Measurements from ENCODE around the gene ZNF701.
"Not testable (repeated sequence)": the region's sequence is repeated elsewhere in the genome, so short reads cannot be mapped to it uniquely, and the experiment has no call there.

The ZNF701 gene

DNA sequence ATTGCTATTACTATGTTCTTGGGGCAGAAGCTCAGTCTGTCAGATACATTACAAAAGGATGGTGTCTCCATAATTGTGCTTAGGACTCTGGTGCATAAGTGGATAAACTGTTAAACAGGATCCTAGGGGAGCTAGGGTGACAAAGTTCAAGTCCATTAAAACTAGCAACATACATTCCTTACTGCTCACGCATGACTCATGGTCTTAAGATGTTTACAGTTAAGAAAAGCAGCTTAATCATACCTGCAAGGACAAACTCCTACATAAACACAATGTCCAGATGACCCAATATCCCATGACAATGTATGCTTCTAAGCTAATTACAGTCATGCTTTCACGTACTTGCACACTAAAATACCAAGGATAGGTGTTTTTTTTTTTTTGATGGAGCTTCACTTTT, 3.5 kb upstream of the ZNF701 start:
- DNase-seq = no peak

DNA sequence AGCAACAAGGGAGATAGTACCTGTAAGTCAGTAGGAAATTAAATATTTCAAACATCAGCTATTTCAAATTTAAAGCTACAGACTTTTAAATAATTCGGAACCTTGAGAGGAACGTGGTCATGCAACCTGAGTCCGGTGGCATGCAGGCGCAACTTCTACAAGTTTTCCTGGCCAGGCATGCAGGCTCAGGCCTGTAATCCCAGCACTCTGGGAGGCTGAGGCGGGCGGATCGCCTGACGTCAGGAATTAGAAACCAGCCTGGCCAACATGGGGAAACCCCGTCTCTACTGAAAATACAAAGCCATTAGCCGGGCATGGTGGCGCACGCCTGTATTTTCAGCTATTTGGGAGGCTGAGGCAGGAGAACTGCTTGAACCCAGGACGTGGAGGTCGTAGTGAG, 2.2 kb upstream of the ZNF701 start:
- no peak for DNase-seq

DNA sequence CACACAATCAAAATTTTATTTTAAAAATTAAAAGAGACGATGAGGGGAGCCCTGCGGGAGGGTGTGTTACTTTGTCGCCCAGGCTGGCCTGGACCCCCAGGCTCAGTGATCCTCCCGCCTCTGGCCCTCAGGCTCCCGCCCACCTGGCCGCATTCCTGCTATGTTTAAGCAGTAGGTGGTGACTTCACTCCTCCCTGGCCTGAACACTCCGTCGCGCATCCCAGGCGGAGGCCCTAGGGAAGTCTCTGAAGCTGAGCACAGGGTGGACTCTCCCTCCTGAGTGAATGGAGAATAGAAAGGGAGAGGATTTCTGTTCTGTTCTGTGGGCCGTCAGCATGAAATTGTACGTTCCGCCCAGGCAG, 468 bp upstream of the ZNF701 start:
- DNase-seq = not testable (repeated sequence)

DNA sequence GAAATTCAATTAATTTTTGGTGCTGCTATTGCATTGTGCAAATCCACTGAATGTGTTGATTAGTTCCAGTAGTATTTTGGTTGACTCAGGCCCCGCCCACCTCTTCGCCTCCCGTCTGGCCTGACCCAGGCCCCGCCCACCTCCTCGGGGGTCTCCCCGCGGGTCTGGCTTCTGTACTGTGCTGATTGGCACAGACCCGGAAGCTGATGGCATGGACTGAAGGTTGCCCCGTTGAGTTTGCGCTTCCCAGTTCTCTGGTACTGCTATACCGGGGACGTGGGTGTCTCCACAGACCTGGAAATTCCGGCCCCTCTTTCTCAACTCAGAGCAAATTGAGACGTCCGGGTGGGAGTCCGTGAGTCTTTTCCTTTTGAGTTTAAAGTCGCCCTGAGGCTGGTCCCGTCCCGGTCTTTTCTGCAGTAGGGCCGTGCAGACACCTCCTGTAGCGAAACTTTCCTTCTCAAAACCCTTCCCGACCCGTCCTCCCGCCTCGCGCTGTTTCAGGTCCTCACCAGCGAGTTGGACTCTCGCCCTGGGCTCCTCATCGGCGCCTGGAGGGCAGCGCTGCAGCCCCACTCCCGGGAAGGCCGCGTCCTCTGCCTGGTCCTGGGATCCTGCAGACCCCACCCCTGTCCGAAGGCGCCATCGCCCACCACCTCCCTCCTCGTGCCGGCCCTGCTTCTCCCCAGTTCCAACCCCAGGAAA, 14.8 kb downstream of the ZNF701 start:
- no peak for DNase-seq

DNA sequence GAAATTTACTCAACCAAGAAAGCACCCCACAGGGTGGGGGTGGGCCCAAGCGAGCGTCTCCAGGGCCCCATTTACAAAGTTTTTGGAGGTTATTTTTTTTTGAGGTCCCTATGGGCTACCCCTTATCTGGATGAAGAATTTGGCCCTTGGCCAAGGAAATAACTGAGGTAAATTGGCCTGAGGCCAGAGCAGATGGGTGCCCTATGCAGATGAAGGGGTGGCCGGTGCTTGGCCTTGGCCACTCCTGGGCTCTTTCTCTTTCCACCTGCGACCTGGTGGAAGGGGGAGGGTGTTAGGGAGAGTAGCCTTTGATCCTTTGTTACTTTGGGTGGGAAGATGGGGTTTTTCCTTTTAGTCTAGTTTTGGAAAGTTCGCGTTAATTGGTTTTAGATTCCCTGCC, 15.5 kb downstream of the ZNF701 start:
- no peak for DNase-seq

DNA sequence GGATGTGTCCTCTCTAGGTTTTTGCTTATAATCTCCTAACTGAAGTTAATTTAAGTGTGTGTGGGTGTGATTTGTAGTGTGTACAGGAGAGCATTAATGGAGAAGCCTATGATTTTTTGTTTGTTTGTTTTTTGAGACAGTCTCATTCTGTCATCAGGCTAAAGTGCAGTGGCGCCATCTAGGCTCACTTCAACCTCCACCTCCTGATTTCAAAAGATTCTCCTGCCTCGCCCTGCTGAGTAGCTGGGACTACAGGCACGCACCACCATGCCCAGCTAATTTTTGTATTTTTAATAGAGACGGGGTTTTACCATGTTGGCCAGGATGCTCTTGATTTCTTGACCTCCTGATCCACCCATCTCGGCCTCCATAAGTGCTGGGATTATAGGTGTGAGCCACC, 20.6 kb downstream of the ZNF701 start:
- no peak for DNase-seq

DNA sequence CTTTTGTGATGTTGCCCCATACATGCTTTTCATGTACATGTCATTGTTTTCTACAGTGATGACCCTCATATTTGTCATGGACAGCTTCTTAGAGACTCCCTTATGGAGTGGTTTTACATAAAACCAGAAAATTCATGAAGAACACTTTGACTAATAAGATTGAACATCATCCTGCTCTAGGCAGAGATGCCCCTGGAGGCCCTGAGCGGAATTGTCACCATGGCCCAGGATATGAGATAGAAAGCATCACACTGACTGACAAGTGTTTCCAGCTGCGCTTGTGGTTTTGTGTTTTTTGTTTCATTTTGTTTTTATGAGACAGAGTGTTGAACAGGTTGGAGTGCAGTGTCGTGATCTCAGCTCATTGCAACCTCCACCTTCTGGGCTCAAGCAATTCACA, 22.2 kb downstream of the ZNF701 start:
- peak; percentile 12 for DNase-seq

DNA sequence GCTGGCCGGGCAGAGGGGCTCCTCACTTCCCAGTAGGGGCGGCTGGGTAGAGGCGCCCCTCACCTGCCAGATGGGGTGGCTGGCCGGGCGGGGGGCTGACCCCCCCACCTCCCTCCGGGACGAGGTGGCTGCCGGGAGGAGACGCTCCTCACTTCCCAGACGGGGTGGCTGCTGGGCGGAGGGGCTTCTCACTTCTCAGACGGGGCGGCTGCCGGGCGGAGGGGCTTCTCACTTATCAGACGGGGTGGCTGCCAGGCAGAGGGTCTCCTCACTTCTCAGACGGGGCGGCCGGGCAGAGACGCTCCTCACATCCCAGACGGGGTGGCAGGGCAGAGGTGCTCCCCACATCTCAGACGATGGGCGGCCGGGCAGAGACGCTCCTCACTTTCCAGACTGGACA, 23.4 kb downstream of the ZNF701 start:
- not testable (repeated sequence) for DNase-seq

DNA sequence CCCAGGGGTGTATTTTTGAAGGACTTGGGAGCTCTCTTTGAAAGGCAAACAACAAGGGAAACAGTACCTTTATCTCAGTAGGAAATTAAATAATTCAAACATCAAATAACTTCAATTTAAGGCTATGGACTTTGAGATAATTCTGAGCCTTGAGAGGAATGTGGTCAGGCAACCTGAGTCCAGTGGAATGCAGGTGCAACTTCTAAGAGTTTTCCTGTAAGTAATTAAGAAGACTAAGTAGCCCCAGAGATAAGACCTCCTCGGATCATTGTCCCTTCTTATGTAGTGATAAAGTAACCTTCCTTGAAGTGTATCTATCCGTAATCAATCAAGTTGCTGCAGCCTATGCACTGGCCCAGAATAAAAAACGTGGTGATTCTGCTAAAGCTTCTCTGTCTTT, 29.2 kb downstream of the ZNF701 start:
- no peak for DNase-seq

DNA sequence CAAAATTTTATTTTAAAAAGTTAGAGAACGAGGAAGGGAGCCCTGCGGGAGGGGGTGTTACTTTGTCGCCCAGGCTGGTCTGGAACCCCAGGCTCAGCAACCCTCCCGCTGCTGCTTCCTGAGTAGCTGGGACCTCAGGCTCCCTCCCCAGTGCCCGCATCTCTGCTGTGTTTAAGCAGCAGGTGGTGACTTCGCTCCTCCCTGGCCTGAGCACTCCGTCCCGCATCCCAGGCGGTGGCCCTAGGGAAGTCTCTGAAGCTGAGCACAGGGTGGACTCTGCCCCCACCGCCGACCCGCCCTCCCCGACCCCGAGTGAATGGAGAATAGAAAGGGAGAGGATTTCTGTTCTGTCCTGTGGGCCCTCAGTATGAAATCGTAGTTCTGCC, 30.5 kb downstream of the ZNF701 start:
- peak; percentile 24 for DNase-seq

DNA sequence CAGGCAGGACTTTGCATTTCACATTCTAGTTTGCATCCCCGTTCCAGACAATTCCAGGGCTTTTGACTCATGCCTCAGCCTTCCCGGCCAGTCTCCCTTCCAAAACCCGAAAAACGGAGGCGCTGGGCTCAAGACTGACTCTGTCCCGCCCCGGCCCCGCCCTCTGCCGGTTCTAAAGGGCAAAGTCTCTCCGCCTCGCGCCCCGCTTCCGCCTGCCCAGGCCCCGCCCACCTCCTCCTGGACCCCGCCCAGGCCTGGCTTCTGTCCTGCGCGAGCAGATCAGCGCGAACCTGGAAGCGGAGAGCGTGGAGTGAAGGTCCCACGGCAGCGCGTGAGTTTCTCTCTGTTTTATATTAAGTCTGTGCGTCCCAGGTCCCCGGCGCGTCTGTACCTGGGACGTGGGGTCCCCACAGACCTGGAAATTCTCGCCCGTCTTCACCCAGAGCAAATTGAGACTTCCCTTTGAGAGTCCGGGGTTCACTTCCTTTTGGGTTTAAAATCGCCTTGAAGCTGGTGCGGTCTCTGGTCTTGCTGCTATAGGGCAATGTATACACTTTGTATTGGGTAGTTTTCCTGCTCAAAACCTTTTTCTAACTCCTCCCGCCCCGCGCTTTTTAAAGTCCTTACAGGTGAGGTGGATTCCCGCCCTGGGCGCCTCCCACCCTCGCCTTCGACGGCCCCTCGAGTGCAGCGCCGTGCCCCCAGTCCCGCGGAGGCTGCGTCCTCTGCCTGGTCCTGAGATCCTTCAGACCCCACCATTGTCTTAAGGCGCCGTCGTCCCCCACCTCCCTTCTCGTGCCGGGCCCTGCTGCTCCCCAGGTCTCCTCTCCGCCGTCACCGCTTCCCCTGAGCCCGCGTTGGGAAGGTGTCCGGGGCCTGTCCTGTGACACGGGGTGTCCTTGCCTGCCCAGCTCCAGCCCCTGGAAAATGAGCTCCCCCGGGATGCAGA, 31.2 kb downstream of the ZNF701 start:
- peak; percentile 92 for DNase-seq

DNA sequence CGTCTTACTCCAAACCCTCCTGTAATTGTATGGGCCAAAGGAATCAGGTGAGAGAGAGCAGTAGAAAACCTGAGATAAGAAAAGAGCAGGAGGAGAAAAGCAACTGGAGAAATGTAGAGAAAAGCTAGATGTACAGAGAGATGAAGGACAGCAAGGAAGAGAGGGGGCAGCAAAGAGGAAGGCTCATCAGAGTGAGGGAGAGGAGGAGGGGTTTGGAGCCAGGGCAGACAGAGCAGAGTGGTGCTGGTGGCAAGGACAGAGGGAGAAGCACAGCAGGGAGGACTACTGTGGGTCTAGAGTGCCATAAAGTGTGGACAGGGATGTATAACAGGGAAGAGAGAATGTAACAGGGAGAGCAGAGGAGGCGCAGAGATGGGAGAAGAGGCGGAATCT, 31.9 kb downstream of the ZNF701 start:
- not testable (repeated sequence) for DNase-seq

DNA sequence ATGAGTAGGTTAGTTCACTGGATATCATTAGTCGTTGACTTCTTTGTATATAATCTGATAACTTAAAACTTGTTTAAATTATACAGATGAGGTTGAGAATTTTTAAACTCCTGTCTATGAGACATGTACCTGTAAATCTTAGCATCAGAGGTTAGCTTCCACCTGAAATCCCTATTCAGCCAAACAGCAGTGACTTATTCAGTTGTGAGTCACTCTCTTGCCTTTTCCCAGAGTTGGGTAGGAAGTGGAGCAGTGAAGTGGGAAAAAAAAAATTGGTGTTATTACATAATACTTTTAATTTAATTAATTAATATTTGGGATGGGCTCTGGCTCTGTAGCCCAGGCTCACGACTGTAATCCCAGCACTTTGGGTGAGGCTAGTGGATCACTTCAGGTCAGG, 32.9 kb downstream of the ZNF701 start:
- no peak for DNase-seq

DNA sequence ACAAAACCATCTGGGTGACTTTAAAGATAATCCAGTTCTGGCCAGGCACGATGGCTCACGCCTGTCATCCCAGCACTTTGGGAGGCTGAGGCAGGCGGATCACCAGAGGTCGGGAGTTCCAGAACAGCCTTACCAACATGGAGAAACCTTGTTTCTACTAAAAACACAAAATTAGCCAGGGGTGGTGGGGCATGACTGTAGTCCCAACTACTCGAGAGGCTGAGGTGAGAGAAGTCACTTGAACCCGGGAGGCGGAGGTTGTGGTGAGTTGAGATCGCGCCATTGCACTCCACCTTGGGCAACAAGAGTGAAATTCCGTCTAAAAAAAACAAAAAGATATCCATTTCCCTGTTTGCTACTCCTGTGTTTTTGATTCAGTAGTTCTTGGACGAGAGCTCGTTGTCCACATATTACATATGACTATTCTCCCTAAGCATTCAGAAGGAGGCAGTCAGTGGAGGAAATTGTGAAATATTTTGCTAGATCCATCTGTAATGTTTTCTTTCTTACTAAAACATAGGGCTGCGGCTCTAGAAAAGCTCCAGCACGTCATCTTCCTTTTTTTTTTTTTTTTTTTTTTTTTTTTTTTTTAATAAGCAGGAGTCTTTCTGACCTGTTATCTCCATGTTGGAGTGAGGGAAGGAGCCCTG, 33.6 kb downstream of the ZNF701 start:
- DNase-seq = no peak

DNA sequence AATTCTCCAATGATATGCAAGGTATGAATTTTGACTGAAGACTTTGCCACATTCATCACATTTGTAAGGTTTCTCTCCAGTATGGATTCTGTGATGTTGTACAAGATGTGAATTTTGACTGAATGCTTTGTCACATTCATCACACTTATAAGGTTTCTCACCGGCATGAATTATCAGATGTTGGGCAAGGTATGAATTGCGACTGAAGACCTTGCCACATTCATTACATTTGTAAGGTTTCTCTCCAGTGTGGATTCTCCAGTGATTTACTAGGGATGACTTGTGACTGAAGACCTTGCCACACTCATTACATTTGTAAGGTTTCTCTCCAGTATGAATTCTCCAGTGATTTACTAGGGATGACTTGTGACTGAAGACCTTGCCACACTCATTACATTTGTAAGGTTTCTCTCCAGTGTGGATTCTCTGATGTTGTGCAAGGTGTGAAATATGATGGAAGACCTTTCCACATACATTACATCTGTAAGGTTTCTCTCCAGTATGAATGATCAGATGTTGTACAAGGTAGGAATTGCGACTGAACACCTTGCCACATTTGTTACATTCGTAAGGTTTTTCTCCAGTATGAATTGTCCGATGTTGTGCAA, 43.3 kb downstream of the ZNF701 start:
- no peak for DNase-seq

DNA sequence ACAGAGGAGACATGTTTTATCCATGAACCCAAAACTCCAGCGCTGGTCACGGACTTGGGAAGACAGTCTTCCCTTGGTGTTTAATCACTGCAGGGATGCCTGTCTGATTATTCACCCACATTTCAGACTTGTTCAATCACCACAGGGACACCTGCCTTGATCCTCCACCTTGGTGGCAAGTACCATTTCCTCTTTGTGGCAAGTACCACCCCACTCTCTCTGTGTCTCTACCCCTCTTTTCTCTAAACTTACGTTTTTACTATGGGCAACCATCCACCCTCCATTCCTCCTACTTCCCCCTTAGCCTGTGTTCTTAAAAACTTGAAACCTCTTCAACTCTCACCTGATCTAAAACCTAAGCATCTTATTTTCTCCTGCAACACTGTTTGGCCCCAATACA, 51.3 kb downstream of the ZNF701 start:
- DNase-seq = no peak

DNA sequence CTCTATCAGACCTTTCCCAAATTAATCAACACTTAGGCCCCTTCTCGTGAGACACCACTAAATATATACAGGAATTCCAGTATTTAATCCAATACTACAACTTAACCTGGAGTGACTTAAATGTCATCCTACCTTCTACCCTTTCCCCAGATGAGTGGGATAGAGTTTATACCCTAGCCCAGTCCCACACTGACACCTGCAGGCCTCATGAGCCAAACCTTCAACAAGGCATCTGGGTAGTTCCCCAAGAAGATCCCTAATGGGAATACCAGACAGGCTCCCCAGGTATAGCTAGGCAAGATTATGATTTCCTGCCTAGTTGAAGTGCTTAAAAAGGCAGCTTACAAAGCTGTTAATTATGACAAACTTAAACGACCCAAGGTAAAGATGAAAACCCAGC, 52.2 kb downstream of the ZNF701 start:
- no peak for DNase-seq

DNA sequence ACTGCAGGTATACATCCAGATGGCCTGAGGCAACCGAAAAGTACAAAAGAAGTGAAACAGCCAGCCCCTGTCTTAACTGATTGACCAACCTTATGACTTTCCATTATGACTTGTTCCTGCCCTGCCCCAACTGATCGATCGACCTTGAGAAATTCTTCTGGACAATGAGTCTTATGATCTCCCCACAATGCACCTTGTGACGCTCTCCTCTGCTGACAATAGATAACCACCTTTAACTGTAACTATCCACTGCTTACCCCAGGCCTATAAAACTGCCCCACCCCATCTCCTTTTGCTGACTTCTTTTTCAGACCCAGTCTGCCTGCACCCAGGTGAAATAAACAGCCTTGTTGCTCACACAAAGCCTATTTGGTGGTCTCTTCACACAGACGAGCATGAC, 56.8 kb downstream of the ZNF701 start:
- DNase-seq = no peak

DNA sequence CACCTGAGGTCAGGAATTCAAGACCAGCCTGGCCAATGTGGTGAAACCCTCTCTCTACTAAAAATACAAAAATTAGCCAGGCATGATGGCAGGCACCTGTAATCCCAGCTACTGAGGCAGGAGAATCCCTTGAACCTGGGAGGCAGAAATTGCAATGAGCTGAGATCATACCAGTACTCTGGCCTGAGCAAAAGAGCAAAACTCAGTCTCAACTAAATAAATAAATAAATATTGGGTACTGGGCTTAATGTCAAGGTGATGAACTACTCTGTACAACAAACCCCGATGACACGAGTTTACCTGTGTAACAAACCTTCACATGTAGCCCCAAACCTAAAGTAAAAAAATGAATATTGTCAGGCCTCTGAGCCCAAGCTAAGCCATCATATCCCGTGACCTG, 57.4 kb downstream of the ZNF701 start:
- DNase-seq = not testable (repeated sequence)

DNA sequence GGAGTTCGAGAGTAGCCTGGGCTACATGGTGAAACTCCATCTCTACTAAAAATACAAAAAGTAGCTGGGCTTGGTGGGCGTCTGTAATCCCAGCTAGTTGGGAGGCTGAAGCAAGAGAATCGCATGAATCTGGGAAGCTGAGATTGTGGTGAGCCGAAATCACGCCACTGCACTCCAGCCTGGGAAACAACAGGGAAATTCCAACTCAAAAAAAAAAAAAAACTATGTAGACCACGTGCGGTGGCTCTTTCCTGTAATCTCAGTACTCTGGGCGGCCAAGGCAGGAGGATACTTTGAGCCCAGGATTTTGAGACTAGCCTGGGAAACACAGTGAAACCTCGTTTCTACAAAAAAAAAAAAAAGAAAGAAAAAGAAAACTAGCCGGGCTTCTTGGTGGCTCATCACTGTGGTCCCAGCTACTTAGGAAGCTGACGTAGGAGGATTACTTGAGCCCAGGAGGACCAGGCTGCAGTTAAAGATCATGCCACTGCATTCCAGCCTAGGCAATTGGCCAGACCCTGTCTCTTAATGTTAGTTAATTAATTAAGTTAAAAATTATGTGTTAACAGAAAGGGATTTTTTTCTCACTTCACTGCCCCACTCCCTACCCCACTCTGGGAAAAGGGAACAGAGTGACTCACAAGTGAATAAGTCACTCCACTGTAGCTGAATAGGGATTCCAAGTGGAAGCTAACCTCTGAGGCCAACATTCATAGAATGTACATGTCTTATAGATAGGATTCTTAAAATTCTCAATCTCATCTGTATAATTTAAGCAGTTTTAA, 65.9 kb downstream of the ZNF701 start:
- DNase-seq = no peak
